Measurements from ENCODE around the gene EEF1A2. TPM values are rescaled to one million over a fixed set of nuclear protein-coding genes. Genes with fewer than 3 reads are reported as not detected.

EEF1A2 gene
- total and polyA plus RNA-seq, 4 donors, result 0.05 to 0.12 TPM; not detected in 2

DNA sequence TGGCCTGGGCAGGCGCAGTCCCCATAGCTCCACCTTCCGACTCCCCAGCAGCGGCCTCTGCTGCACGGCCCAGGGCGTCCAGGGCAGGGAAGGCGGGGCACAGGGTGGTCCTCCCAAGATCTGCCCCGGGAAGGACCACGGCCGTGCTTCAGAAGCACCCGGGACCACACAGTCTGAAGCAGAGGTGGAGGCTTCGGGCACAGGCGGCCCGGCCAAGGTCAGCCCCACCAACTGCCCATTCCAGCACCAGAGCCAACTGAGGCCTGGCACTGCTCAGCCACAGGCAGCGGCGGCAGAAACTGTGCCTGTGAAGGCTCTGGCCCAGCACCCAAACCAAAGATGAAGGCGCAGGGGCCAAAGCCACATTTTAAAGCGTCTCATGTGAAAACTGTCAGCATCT, 47.1 kb downstream of the EEF1A2 start:
- H3K4me3 ChIP-seq (ENCODE audit: low read depth in 1 of 3, low read length in 3 of 3), result no peak overlapping the region
- no peaks in the 10 kb centered on the region for H3K27me3 ChIP-seq (ENCODE audit: control insufficient read depth in 4 of 4, insufficient read depth in 4 of 4, low read length in 3 of 4)
- DNase-seq (ENCODE audit: low spot score), result no peak
- 87% methylated on average over 17 of the region's 17 CpGs for WGBS
- no peak overlapping the region for H3K27ac ChIP-seq (ENCODE audit: low read depth in 1 of 2, low read length in 2 of 2)
- H3K9ac ChIP-seq (ENCODE audit: low read depth in 1 of 2, low read length in 2 of 2), result no peak overlapping the region
- TF ChIP-seq RXRA (IDR thresholded peaks at IDR 0.05), result no peak
- TF ChIP-seq TAF1 (conservative IDR thresholded peaks at IDR 0.05), result no peak
- TF ChIP-seq, protein P1, sequence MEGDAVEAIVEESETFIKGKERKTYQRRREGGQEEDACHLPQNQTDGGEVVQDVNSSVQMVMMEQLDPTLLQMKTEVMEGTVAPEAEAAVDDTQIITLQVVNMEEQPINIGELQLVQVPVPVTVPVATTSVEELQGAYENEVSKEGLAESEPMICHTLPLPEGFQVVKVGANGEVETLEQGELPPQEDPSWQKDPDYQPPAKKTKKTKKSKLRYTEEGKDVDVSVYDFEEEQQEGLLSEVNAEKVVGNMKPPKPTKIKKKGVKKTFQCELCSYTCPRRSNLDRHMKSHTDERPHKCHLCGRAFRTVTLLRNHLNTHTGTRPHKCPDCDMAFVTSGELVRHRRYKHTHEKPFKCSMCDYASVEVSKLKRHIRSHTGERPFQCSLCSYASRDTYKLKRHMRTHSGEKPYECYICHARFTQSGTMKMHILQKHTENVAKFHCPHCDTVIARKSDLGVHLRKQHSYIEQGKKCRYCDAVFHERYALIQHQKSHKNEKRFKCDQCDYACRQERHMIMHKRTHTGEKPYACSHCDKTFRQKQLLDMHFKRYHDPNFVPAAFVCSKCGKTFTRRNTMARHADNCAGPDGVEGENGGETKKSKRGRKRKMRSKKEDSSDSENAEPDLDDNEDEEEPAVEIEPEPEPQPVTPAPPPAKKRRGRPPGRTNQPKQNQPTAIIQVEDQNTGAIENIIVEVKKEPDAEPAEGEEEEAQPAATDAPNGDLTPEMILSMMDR (IDR thresholded peaks at IDR 0.05; ENCODE audit: low read depth, low read length, missing input control), result no peak
- TF ChIP-seq RAD21 (IDR thresholded peaks at IDR 0.05), result no peak
- TF ChIP-seq, protein P2, sequence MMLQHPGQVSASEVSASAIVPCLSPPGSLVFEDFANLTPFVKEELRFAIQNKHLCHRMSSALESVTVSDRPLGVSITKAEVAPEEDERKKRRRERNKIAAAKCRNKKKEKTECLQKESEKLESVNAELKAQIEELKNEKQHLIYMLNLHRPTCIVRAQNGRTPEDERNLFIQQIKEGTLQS (IDR thresholded peaks at IDR 0.05), result no peak
- no peak for TF ChIP-seq HNF4A (conservative IDR thresholded peaks at IDR 0.05)
- TF ChIP-seq HNF4G (IDR thresholded peaks at IDR 0.05), result no peak
- no peak for TF ChIP-seq FOXA2 (IDR thresholded peaks at IDR 0.05)
- H3K36me3 ChIP-seq (ENCODE audit: control insufficient read depth in 4 of 4, insufficient read depth in 3 of 4, low read depth in 1 of 4, low read length in 3 of 4), result no peaks in the 10 kb centered on the region
- no peaks in the 10 kb centered on the region for H3K9me3 ChIP-seq (ENCODE audit: control insufficient read depth in 4 of 4, low read length in 3 of 4)
- H3K4me1 ChIP-seq (ENCODE audit: control insufficient read depth in 4 of 4, insufficient read depth in 4 of 4, low read length in 3 of 4), result no peaks in the 10 kb centered on the region

DNA sequence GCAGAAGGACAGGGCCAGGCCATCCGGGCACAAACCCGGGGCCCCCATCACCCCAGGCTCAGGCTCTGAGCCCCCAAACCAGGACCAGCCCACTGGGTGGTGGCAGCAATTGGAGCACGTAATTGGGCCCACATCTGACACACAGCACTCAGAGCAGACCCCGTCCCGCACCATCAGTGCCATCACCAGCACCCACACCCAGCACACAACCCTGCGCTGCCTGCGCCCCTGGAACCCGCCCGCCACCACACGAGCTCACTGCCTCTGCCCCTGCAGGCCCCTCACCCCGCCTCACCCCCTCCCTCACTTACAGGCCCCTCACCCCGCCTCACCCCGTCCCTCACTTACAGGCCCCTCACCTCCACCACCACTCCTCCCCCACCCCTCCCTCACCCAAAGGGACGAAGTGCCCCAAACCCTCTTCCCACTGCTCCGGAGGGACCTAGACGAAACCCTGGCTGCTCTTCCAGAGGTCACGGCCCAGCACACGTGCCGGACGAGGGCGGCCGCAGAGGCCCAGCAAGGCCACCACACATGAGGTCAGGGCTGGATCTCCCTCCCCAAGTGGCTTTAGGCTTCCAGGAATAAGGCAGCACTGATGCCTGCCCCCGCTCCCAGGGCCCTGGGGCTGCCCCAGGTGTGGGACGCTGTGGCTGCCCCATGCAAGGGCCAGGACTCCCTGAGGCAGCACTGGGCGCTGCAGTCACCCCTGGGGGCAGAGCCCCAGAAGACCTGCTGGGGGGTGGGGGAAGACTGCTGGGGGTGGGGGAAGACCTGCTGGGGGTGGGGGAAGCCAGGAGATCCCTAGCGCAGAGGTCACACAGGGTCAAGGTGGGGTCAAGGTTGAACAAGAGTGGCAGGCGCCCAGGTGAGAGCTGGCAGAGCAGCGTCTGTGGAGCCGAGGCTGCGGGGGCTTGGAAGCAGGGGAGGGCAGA, 48.8 kb downstream of the EEF1A2 start:
- Histone ChIP-seq H3K9me3 (ENCODE audit: control insufficient read depth in 4 of 4, low read length in 3 of 4) (no peaks in the 10 kb centered on the region), H3K27me3 (ENCODE audit: control insufficient read depth in 4 of 4, insufficient read depth in 4 of 4, low read length in 3 of 4) (no peaks in the 10 kb centered on the region), H3K27ac (ENCODE audit: low read depth in 1 of 2, low read length in 2 of 2) (no peak overlapping the region), H3K9ac (ENCODE audit: low read depth in 1 of 2, low read length in 2 of 2) (no peak overlapping the region), H3K4me3 (ENCODE audit: low read depth in 1 of 3, low read length in 3 of 3) (no peak overlapping the region), H3K4me1 (ENCODE audit: control insufficient read depth in 4 of 4, insufficient read depth in 4 of 4, low read length in 3 of 4) (no peaks in the 10 kb centered on the region), H3K36me3 (ENCODE audit: control insufficient read depth in 4 of 4, insufficient read depth in 3 of 4, low read depth in 1 of 4, low read length in 3 of 4) (no peaks in the 10 kb centered on the region)
- WGBS, result 72% methylated on average over 30 of the region's 30 CpGs
- DNase-seq (ENCODE audit: low spot score), result no peak
- TF ChIP-seq, protein P1 (IDR thresholded peaks at IDR 0.05; ENCODE audit: low read depth, low read length, missing input control), result no peak
- TF ChIP-seq, protein P3, sequence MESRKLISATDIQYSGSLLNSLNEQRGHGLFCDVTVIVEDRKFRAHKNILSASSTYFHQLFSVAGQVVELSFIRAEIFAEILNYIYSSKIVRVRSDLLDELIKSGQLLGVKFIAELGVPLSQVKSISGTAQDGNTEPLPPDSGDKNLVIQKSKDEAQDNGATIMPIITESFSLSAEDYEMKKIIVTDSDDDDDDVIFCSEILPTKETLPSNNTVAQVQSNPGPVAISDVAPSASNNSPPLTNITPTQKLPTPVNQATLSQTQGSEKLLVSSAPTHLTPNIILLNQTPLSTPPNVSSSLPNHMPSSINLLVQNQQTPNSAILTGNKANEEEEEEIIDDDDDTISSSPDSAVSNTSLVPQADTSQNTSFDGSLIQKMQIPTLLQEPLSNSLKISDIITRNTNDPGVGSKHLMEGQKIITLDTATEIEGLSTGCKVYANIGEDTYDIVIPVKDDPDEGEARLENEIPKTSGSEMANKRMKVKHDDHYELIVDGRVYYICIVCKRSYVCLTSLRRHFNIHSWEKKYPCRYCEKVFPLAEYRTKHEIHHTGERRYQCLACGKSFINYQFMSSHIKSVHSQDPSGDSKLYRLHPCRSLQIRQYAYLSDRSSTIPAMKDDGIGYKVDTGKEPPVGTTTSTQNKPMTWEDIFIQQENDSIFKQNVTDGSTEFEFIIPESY (IDR thresholded peaks at IDR 0.05), result no peak
- no peak for TF ChIP-seq GABPA (IDR thresholded peaks at IDR 0.05 in 1 of 2, conservative IDR thresholded peaks at IDR 0.05 in 1 of 2)
- no peak for TF ChIP-seq SP1 (IDR thresholded peaks at IDR 0.05)
- TF ChIP-seq, protein P2 (IDR thresholded peaks at IDR 0.05), result no peak
- no peak for TF ChIP-seq HNF4G (IDR thresholded peaks at IDR 0.05)
